AG09309 (cell line): ENCODE data around the gene WDR62.

Source experiments
- DNase-seq: peaks from one replicate; pipeline ENCODE4 v3.0.0-alpha.2; 2010; ENCODE audit warnings: low read depth
- H3K4me3 ChIP-seq: 2 replicates; pipeline ENCODE4 v1.5.1; 2011; ENCODE audit warnings: mild to moderate bottlenecking, low read depth, low read length, moderate library complexity; ENCODE audit not compliant: control insufficient read depth
- TF ChIP-seq, protein P1 (sequence below): IDR thresholded peaks from 2 replicates; pipeline ENCODE4 v1.5.1; 2011; ENCODE audit warnings: mild to moderate bottlenecking, low read depth, low read length, inconsistent platforms; ENCODE audit not compliant: insufficient read depth, control insufficient read depth; ENCODE audit errors: missing control alignments

Gene WDR62

DNA sequence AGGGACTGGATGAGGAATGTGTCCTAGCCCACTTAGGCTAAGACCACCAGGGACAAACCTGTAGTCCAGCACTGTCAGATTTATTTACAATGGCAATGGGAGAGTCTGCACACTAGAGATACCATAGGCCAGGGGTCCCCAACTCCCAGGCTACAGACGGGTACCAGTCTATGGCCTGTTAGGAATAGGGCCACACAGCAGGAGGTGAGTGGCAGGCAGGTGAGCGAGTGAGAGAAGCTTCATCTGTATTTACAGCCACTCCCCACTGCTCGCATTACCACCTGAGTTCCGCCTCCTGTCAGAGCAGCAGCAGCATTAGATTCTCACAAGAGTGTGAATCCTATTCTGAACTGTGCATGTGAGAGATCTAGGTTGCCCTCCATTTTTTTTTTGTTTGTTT lies 3.1 kb upstream of the WDR62 start:
- TF ChIP-seq, protein P1, sequence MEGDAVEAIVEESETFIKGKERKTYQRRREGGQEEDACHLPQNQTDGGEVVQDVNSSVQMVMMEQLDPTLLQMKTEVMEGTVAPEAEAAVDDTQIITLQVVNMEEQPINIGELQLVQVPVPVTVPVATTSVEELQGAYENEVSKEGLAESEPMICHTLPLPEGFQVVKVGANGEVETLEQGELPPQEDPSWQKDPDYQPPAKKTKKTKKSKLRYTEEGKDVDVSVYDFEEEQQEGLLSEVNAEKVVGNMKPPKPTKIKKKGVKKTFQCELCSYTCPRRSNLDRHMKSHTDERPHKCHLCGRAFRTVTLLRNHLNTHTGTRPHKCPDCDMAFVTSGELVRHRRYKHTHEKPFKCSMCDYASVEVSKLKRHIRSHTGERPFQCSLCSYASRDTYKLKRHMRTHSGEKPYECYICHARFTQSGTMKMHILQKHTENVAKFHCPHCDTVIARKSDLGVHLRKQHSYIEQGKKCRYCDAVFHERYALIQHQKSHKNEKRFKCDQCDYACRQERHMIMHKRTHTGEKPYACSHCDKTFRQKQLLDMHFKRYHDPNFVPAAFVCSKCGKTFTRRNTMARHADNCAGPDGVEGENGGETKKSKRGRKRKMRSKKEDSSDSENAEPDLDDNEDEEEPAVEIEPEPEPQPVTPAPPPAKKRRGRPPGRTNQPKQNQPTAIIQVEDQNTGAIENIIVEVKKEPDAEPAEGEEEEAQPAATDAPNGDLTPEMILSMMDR = no peak
- DNase-seq = no peak
- no peak overlapping the region for H3K4me3 ChIP-seq

DNA sequence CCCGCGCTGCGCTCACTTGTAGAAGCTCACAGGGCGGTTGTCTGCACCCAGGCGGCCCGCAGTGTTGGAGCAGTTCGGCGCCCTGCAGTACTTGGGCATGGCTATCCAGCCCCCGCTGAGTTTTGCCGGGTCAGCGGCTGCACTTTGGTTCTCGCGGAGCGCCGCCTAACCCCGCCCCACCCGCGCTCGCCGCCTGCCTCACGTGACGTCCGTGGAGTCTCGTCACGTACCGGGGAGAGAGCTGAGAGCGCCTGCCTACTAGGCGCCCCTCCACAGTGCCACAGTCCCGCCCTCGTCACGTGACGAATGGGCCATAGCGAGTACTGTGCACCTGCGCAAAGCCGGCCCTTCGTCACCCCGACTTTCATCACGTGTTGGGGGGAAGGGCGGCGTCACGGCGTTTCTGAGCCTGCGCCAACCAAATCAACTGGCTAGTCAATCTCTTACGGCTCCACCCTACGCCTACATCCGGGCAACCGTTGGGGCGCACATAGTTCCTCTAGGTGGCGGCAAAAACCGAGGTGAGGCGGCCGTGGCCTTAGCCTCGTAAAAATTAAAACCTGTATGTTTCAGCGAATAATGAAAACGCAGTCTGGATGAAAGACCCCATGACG lies 471 bp upstream of the WDR62 start, which contains the start of gene THAP8:
Gene THAP8 (minus strand): TSS at position 167 of the 614 bp plus-strand sequence. CDS start 68 bp downstream, at position 99.
- H3K4me3 ChIP-seq = peak within 1 kb of the TSS; percentile 83
- peak; percentile 95 for DNase-seq
- TF ChIP-seq, protein P1 = peak; percentile 57

DNA sequence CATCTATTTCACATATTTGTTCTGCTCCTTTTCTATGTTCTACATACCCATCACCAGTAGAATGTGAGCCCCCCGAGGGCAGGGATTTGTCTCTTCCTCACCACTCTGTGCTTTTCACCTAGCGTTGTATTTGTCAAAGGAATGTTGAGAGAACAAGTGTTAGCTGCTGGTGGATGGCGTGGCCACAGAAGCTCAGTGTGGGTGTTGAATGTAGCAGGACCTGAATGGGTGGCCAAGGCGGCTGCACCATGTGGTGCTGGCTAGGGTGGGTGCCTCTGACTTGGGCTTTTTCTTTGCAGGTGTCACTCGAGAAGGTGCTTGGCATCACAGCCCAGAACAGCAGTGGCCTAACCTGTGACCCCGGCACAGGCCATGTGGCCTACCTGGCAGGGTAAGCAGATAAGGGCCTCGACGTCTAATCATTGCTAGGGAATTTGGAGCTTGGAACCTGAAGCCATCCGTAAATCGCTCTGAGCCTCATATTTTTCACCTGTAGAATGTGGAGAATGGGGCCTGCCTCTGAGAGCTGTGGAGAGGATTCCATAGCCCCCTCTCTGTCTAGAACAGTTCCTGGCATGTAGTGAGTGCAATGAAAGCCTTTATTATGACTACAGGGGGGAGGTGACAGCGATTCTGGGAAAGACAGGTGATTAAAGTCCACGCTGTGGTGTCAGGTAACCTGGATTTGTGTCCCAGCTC lies 3.9 kb downstream of the WDR62 start:
- no peak for DNase-seq
- TF ChIP-seq, protein P1 = no peak
- no peak overlapping the region for H3K4me3 ChIP-seq

DNA sequence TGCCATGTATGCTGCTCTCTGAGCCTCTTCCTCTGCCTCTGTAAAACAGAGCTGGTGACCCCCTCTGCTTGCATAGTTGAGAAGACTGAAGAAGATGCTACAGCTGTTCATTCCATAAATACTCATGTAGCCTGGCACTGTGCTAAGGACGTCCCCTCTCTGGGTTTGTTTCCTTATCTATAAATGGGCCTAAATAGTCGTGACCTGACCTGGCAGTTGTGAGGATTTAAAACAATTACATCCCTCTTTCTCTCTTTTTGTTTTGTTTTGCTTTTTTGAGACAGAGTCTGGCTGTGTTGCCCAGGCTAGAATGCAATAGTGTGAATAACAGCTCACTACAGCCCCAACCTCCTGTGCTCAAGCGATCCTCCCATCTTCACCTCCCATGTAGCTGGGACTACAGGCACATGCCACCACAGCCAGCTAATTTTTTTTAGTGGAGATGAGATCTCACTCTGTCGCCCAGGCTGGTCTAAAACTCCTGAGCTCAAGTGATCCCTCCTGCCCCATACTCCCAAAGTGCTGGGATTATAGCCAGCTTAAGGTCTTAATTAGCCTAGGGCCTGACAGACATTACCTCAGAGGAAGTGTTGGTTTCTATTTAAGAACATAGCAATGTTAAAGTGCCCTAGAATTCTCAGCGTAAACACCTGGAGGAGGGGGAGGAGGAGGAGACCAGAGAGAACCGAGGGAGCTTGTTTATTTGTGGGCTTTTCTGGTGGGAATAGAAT lies 4.6 kb downstream of the WDR62 start:
- DNase-seq = no peak
- H3K4me3 ChIP-seq = no peak overlapping the region
- TF ChIP-seq, protein P1 = no peak

DNA sequence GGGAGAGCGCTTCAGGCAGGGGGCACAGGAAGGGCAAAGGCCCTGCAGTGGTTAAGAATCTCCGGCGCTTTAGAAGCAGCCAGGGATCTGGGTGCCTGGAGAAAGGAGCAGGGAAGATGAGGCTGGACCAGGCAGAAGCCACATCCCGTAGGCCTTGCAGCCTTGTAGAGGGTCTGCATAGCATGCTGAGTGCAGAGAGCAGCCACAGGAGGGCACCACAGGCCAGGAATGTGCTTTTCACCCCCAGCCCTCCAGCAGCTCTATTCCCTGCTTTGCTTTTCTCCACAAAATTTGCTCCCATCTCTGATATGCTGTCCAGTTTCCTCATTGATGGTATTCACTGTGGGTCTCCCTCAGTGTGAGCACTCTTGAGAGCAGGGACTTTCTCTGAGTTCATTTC lies 5.7 kb downstream of the WDR62 start:
- TF ChIP-seq, protein P1 = peak; percentile 81
- DNase-seq = peak; percentile 10
- H3K4me3 ChIP-seq = no peak overlapping the region

- TF ChIP-seq, protein P1 = no peak
- H3K4me3 ChIP-seq = no peak overlapping the region
- DNase-seq = no peak
Observed at GRCh38 chr19:36061367-36061766, 6.7 kb downstream of the WDR62 start.
